ENCODE results near the gene BABAM2.
"Not testable (repeated sequence)": the region's sequence is repeated elsewhere in the genome, so short reads cannot be mapped to it uniquely, and the experiment has no call there.

BABAM2 gene

DNA sequence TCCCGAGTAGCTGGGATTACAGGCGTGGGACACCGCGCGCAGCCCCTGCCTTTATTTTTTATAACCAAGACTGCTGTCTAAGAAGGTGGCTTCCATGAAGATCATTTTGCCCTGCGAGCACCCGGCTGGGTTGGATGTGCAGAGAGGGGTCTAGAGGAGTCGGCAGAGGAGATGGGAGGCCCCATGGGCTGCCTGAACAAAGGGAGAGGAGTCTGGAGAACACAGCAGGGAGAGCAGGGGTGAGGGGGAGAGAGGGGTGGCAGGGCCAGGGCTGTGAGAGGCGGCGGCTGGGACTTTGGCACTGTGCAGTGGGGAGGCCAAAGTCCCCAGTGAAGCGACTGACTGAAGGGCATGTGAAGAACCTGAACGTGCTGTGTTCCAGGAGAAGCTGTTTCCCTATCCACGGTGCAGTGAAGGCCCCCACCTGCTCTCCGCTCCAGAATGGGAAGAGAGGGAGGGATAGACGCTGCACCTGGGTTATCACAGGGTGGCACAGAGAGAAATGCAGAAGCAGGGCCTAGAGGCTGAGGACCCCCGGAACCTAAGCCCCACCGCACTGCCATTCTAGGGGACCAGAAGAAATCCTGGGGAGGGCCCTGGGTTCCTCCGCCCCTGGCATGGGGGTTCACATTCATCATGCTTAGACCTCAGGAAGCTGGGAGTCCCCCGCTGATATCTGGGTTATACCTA is 477.3 kb downstream of the BABAM2 start:
- DNase-seq, result no peak

DNA sequence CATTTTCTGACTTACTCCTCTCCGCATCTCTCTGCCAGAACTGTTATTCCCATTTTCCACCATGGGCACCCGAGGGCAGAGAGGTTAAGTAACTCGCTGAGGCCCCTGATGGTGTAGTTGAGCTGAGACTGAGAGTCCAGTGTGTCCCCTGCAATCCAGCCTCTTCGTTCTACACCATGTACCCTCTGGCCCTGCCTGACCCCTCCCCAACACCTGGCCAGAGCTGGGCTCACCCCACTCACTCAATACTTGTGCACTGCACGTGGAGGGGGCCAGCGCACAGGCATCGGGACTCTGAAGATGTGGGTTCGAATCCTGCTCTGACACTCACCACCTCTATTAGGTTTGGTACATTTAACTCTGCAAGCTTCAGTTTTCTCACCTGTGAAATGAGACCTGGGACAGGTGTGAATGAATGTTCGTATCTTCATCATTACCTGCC is 477.8 kb downstream of the BABAM2 start:
- no peak for DNase-seq

DNA sequence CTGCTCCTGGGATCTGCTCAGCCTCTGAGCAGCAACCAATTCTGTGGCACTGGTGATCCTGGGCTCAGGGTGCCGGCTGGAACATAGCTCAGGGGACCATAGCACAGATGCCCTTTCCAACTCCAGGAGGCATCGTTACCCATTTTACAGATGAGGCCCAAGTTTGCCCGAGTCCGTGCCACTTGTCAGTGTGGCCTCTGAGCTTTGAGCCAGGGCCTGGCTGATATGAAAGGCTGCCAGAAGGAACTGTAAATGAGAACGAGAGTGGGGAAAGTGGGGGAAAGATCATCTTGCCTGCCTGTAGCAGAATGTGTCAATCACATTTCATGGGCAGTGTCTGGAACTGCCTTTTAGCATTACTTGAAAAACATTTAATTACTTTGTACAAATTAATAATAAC is 478.8 kb downstream of the BABAM2 start:
- no peak for DNase-seq

DNA sequence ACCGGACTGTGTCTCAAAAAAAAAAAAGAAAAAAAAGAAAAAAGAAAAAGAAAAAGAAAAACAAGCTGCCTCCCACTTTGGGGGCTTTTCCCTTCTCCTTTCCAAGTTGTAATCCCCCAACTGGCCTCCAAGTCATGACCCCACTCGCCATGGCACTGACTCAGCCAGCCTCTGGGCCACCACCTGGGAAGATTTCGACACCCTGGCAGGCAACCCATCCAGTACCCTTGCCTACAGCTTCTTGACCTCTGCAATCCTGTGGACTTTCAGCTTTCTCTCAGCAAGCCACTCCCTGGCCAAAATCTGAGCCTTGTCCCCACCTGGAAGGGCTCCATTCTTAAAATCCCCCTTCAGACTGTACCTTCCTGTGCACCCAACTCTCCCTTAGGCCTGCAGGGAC is 479.8 kb downstream of the BABAM2 start:
- DNase-seq, result no peak

DNA sequence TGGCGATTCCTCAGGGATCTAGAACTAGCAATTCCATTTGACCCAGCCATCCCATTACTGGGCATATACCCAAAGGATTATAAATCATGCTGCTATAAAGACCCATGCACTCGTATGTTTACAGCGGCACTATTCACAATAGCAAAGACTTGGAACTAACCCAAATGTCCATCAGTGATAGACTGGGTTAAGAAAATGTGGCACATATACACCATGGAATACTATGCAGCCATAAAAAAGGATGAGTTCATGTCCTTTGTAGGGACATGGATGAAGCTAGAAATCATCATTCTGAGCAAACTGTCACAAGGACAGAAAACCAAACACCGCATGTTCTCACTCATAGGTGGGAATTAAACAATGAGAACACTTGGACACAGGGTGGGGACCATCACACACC is 481.2 kb downstream of the BABAM2 start:
- not testable (repeated sequence) for DNase-seq

DNA sequence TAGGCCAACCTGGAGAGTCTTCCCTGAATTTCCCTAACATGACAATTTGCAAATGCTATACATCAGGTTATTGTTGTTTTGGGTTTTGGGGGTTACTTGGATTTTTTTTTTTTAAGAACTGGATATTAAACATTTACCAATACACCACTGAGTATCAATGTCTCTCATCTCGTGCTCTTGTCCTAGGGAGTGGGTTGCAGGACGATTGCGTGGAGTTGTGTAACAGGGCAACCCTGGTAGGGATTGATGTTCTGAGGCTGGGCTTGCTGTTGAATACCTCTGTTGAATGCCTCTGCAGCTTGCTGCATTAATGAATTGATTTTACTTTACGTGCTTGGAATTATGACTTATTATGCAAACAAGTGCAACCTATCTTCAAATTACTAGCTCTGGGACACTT is 483.3 kb downstream of the BABAM2 start:
- DNase-seq, result no peak

DNA sequence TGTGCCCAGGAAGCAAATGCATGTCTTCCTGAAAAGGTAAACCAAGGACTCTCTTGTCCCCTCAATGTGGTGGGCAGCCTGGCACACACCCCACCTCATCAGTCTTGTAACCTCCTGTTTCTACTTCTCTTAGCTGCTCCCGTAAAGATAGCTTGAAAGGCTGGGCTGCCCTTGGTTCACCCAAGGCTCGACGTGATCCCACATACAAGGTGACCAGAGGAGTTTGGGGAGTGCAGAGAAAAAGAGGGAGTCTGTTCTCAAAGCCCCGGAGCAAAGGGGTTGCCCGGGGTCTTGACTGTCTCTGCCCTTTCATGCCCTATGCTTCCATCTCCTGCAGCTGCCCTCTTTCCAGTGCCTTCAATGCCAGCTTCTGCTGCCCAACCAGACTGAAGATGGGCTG is 483.8 kb downstream of the BABAM2 start:
- DNase-seq, result no peak

DNA sequence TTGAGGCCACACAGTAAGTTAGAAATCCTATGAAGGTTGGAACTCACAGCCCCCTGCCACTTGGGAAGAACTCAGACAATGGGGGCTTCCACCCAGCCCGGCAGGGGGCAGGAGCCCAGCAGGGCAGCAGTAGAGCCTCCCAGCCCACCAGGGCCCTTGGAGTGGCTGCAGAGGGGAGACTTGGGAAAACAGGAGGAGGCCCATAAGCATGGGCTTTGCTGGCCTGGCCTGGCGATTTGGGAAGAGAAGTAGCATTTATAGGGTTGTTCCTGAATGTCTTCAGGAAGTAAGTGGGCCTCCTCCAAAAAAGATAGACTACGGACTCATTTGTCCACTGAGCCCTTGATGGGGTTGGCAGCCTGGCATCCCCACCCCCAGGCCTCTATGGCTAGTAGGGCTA is 484.7 kb downstream of the BABAM2 start:
- DNase-seq, result no peak

DNA sequence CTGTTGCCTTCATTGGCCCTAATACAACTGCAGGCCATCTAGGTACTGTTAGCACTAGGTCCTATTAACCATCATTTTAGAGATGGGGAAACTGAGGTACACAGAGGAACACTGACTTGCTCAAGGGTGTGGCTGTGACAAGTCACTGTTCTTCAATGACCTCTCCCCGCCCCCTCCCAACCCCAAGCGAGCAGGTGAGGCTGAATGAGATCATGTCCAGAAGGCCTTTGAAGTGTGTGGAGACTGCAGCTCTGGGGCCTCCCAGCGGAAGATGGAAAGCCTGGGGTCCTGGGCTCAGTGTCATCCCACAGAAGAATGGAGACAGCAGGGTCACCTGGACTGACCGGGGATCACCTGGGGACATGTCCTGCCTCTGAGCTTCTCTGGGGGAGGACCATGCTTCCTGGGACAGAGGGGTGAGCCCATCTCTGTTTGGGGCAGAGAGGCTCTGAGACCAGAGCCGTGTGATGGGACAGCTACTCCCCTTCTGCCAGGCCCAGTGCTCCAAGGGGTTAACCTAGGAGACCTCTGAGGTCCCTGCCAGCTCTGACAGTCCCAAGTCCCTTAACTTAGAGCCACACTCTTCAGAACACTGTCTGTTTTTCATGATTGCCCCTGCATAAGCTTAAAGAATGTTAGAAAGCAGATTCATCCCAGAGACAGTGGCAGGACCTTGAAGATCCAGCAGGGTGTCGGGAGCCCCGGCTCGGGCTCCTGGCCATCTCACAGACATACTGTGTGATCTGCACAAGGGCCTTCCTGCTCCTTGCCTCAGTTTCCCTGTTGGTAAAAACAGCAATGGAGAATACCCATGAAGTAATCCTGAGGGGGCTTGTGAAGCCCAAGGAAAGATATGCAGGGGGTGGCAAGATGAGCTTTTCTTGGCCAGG is 485.5 kb downstream of the BABAM2 start:
- DNase-seq, result no peak

DNA sequence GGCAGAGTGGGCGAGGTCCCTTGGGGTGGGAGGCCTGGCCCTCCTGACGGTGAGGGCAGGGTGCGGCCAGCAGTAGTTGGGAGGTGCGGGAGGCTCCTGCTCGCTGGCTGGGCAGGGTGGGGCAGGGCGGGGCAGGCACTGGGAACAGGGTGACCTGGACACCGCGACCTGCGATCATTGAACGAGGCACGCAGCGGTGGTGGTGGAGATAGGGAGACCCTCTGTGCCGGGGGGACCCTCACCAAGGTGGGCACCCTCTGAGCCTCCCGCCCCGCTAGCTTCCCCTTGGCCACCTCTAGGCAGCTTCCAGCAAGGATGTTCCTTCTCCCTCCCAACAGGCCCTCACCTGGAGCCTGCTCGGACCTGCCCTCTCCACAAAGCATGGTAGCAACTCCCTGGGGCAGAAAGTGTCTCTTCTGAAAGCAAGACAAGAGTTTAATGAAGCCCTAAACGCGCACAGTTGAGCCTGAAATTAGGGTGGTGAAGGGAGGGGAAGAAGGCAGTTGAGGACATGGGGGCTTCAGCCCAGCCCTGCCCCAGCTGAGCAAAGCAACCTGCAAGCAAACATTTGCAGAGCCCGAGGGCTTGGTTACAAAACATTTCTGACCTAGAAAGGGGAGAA is 486.8 kb downstream of the BABAM2 start:
- DNase-seq, result no peak

DNA sequence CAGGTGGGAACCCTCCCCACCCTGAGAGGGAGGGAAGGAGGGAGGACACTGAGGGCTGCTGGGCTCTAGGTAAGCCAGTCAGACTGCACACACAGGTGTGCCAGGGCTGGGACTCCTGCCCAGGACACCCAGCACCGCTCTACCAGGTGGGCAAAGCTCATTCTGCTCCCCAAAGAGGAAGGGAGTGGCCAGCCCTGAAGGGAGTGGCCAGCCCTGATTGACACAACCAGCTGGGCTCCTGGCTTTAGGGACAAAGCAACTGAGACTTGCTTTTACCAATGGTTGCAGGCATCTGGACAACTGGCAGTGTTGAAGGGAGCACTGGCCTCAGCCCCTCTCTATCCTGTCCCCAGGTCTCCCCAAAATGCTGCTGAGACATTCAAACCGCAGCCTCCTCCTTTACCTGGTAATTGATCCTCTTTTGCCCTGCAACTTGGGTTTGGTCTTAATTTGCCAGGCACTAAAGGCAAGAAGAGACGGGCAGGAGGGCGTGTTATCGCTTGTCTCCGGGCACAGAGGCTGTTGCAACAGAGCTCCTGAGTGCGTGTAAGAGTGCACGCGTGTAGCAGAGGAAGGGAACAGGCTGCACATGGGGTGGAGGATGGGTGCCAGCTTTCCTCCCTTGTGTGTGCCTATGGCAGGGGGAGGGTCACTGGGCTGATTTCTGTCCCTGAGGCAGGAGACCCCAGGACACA is 487.6 kb downstream of the BABAM2 start:
- no peak for DNase-seq

DNA sequence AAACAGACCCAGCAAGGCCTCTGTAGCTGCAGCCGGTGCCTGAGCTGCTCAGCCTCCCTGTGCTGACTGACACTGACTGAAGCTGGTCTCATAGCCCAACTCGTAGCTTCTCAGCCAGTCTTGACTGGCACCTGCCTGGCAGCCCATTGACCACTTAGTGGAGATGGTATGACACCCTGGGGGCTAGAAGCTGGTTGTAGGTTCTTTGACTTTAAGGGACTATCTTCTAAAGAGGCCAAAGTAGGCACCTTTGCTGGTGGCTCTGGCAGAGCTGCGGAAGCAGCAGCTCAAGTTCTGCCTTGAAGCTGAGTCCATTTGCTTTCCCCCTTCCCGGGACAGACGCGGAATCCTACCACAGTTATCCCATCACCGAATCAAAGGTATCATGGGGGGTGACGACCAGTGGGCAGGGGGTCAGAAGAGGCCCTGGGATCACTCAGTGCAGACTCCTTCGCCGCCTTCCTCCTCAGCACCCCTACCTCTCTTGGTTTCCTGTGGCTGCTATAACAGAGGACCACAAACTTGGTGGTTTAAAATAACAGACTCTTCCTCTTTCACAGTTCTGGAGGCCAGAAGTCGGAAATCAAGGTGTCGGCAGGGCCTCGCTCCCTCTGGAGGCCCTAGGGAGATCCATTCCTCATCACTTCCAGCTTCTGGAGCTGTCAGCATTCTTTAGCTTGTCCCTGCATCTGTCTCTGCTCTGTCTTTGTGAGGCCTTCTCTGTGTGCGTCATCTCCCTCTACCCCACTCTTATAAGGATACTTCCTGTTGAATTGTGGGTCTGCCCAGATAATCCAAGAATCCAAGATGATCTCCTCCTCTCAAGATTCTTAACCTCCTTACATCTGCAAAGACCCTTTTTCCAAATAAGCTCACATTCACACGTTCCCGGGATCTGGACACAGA is 488.4 kb downstream of the BABAM2 start:
- DNase-seq, result peak; percentile 81

DNA sequence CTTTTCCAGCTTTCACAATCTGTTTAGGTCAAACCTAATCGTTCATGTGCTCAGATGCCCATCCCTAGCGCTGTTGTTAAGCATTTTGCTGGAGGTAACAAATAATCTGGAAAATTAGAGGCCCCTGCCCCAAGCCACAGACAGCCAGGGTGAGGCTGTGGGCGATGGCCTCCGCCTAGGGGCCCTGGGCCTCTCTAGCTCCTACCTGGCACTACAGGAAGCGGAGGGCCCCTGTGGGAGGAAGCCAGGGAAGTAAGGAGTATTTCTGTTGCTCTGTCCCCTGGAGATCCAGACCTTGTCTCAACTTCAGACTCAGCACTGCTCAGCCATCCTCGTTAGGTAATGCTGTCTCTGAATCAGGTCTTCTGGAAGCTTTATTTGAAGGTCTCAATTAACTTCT is 489.7 kb downstream of the BABAM2 start:
- DNase-seq, result no peak

DNA sequence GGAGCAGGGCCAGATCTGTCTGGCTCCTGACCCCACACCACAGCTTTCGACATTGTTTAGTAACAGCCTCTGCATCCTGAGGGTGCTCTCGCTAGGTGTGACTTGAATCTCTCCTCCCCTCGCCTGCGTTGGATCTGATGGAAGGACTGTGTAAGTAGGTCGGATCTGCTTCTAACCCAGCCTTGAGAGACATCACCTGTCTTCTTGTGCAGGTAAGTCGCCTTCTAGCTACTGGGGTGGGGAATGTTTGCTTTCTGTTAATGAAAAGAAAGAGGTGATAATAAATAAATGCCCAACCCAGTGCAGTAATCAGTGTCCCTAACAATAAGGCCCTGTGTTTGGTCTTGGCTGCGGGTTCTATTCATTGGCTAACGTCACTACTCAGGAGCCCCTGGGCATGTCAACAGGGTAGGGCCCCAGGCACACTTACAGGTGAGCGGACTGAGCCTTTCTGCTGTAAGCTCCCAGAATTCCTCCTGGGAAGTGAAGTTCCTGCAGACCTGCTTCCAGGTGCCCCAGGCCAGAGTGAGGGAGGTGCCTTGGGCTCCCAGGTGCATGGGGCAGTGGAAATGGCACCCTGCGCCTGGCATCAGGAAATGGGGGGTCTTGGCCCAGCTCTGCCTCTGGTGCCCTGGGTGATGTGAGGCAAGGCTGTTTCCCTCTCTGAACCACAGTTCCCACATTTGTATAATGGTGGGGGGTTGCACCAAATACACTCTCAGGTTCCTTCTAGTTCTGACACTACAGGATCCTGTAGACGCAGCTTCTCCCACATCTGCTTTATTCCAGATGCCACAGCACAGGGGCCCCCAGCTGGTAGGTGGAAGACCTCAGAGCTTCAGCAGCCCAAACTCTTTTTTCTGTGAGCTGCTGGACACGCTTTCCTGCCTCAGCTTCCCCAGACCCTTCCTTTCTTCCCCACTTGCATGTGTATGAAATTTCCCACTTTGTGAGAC is 491.0 kb downstream of the BABAM2 start:
- no peak for DNase-seq

DNA sequence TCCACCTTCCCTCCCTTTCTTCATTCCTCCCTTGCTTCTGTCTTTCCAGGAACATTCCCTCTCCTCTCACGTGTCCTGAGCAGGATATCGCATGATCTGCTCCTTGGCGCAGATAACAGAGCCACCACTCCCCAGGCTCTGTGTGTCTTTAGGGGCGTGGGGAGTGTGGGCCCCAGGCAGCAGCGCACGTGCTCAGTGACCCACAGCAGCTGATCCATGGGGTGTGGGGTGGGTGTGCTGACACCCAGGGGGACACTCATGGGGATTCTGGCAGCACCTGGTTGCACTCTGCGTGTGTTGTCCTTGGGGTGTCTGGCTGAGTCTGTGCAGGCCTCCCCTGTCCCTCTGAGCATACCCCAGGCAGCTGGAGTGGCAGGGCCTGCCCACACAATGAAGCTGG is 492.2 kb downstream of the BABAM2 start:
- DNase-seq, result no peak

DNA sequence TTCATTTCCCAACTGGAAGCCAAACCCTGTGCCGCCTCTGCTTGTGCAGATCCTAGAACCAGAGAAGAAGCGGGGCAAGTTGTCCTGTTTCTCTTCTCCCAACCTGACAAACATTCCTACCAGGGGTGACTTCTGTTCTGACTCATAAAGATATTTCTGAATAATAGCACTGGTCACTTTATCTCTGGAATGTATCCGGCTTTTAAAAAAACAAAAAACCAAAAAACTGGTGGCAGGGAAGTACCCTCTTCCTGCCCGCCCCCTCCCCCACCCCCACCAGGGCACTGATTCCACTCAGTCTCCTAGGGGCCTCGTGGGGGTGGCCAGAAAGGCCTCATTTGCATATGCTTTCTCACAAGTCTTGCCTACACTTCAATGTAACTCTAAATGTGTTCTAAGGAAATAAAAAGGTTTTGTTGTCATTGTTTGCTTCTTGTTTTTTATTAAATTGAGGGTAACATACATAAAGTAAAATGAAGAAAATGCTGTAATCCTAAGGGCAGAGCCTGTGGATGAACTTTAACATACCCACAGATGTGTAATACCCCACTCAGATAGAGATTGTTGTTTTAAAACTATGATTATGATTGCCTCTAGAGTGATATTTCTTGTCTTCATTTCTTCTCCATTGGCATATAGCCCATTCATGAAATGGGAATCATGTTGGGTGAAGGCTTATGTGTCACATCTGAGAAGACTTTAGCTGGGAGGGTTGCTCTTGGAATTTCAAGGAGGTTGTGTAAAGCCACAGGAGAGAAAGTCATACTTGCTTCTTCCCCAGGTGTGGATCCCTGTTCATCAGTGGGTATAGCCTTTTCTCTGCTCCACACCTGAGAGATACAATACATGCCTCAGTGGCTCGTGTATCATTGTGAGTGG is 496.8 kb downstream of the BABAM2 start:
- no peak for DNase-seq

All from GDM1 (cell line).